IPS-NIHi7 (cell line): ENCODE measurements around the gene MACROH2A1.
A peak's percentile ranks its signal among the peaks of the same experiment; 100 is the strongest.

Experiments
- DNase-seq: peaks from one replicate; pipeline ENCODE4 v3.0.0; 2012; ENCODE audit warnings: mixed read lengths; ENCODE audit errors: extremely low spot score

MACROH2A1 gene

DNA sequence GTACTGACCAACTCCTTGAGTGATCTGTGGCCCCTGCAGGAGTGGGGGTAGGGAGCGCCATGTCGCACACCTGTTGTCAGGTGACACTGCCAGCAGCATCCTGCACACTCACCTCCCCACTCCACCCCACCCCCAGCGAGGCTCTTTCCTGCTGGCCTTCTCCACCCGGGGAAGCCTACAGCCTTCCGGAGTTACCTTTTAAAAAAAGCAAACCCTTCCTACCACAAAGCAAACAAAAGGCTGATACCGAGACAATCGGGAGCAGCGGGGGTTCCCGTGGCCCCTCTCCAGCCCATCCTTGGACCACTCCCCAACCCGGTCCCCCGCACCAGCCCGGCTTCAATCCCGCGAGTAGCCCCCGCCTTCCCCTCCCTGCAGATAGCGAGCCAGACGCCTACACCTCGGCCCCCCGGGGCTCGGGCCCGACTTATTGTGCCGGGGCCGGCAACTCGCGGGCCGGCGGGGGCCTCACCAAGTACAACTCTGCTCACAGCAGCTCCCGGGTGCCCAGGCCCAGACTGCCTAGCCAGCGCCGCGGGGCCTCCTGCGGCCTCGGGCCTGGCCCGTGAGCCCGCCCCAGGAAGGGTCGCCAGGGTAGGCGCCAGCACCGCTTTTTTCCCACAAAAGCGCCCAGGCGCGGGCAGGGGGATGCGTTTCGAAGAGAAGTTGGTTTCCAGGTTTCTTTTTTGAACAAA is 724 bp downstream of the MACROH2A1 start:
- DNase-seq = peak; percentile 67

GRCh38 chr5:135397084-135397483 is 1.9 kb downstream of the MACROH2A1 start:
- no peak for DNase-seq

GRCh38 chr5:135396459-135397055 is 2.5 kb downstream of the MACROH2A1 start:
- DNase-seq = peak; percentile 4

GRCh38 chr5:135395866-135396265 is 3.2 kb downstream of the MACROH2A1 start:
- DNase-seq = no peak

GRCh38 chr5:135395451-135395850 is 3.6 kb downstream of the MACROH2A1 start:
- DNase-seq = peak; percentile 10

DNA sequence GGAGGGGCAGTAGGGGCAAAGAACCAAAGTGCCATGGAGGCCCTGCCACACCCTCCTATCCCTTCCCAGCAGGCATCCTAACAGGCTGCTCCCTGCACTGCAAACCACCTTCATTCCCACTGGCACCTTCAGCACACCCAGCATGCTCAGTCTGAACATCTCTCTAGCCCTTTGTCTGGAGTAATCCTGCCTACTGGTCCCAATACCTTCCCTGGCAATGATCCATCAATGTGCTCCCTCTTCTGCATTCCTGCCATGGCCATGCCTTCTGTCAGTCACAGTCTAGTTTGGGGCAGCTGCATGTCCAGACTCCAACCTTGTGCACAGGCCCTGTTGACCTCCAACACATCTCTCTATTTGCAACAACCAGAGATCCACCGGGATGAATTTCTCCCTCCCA is 4.9 kb downstream of the MACROH2A1 start:
- peak; percentile 3 for DNase-seq

- no peak for DNase-seq
Measured at GRCh38 chr5:135393691-135394090, 5.3 kb downstream of the MACROH2A1 start.

DNA sequence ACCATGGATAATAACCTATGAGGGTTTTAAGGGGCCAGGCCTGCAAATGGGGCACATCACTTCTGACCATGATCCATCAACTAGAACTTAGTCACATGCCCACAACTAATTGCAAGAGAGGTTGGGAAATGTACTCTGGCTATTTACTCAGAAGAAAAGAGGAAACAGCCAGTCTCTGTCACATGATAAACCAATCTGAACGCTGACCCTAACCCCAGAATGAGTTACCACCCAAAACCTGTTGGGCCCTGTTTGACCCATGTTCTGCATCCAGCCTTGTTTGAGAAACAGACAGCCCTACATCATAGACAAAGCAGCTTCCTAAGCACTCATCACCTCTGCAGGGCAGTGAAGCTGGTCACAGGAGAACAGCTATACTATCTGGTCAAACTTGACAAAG is 5.8 kb downstream of the MACROH2A1 start:
- no peak for DNase-seq

DNA sequence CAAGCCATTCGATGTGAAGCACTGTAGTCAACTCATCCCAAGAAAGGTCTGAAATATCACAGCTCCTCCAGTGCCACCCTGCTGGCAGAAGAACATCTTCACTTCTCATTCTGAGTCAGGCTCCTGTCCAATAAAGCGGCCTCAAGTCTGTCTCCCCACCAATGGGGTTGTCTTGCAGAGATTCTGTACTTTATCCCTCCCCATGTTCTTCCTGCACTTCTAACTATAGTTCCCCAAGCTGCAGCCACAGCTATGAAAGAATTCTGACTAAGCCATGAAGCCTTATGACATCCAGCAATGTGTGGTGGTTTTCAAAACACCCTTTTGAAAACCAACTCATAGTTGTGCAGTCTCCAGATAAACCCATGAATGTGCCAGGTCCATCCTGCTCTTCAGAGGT is 6.8 kb downstream of the MACROH2A1 start:
- DNase-seq = no peak

DNA sequence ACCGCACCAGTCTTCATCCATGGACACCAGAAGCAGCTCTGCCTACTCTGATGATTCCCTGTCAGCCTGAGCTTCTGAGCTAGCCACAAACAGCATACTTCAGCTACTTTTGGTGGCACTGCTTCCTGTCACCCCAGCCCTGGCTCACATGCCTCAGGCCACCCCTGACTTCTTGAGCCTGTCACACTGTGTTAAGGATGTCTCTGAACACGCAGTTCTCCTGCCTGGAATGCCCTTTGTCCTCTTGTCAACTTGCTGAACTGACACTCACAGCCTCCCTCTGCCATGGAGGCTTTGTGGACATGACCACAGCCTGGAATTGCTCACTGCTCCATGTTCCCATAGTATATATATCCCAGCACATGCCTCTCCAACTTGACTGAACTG is 7.2 kb downstream of the MACROH2A1 start:
- peak; percentile 3 for DNase-seq

GRCh38 chr5:135391116-135391868 is 7.7 kb downstream of the MACROH2A1 start:
- peak; percentile 7 for DNase-seq

DNA sequence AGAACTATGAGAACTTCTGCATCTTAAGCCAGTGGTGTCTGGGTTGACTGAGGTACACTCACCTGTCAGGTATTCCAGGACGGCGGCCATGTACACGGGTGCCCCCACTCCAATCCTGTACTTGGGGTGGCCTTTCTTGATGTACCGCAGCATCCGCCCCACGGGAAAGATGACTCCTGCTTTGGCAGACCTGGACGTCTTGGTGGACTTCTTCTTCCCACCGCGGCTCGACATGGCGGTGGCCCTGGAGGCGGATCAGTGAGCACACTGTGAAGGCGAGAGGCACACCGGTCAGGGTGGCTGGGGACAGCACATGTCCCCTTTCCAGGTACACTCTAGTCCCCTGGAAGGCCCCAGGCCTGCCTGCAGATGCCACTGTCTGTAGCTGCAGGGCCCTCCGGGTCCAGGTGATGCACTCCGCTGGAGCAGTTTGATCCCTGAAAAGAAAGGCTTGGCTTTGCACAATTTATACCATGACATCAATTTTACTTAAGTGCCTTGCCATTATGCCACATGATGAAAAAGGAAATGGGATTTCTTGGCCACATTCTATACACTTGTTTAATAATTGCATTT is 10.1 kb downstream of the MACROH2A1 start:
- DNase-seq = no peak

GRCh38 chr5:135387629-135387960 is 11.4 kb downstream of the MACROH2A1 start:
- DNase-seq = no peak

GRCh38 chr5:135386886-135387628 is 12.0 kb downstream of the MACROH2A1 start:
- DNase-seq = no peak

DNA sequence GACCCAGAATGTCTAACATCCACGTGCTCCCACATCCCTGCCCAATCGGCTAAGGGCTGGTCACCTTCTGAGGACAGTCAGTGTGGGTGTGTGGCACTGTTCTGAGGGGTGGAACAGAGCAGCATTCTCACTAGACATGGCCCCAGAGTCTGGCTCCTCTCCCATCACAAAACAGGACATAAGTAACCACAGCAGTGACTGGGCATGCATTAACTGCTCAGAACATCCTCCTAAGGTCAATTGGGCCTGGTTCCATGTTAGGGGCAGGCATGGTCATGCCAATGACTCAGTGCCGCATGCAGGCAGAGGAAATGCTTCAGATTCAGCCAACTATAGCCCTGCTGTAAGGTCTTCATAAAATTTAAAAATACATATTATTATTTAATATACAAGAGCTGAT is 12.9 kb downstream of the MACROH2A1 start:
- no peak for DNase-seq

GRCh38 chr5:135385576-135385975 is 13.5 kb downstream of the MACROH2A1 start:
- DNase-seq = no peak

GRCh38 chr5:135384898-135385297 is 14.1 kb downstream of the MACROH2A1 start:
- DNase-seq = no peak

- DNase-seq = no peak
Measured at GRCh38 chr5:135383803-135384495, 15.1 kb downstream of the MACROH2A1 start.

DNA sequence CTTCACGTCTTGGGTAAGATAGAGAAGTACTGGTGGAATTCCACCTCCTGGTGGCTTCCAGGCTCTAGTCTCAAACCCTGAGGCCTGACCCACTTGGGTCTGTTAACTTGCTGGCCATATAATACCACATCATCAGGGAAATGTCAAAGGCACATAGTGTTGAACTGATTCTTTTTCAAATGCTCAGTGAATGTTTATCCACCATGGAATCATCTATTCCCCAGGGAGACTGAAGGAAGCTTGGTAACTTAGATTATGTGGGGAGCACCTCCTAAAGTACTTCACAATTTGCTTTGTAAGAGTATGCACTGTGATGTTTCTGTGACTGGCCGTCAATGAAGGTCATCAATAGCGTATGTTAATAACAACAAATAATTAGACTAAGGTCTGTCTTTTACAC is 16.1 kb downstream of the MACROH2A1 start:
- DNase-seq = no peak

DNA sequence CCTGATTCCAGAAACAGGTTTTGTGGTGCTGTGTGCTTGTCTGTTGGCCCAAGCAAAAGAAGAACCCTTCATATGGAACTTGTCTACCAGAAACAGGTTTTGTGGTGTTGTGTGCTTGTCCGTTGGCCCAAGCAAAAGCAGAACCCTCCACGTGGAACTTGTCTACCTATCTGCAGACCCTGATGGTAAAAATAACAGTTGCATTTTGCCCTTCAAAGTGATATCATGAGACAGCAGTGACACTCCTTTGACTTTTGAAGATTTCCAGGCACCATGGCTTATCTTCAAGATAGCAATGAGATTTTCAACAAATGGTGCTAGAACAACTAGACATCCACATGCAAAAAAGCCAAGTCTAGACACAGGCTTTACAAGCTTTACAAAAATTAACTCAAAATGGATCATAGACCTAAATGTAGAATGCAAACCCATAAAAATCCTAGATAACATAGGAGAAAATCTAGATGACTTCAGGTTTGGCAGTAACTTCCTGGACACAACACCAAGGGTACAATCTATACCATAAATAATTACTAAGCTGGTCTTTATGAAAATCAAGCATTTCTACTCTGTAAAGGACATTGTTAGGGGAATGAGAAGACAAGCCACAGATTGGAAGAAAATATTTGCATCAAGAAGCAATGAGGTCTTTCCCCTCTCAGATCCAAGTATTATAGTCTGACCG is 16.8 kb downstream of the MACROH2A1 start:
- DNase-seq = no peak
